Thymus (tissue), 11 donors: ENCODE measurements around the gene ARHGAP12. TPM values are rescaled to one million over a fixed set of nuclear protein-coding genes. Genes with fewer than 3 reads are reported as not detected.
A peak's percentile ranks its signal among the peaks of the same experiment; 100 is the strongest.

Experiments used
- DNase-seq, 9 donors: peaks; one replicate each; pipeline ENCODE4 v3.0.0-alpha.2; 2013; ENCODE audit warnings: low spot score in 9 of 9, low read depth in 6 of 9, missing footprints in 1 of 9
- H3K27ac ChIP-seq, 2 donors: one replicate each; pipeline ENCODE4 v1.5.1; 2013; ENCODE audit warnings: control low read depth in 1 of 2, low read depth in 1 of 2, low read length in 1 of 2, mild to moderate bottlenecking in 1 of 2, moderate library complexity in 1 of 2
- H3K27me3 ChIP-seq, 2 donors: one replicate each; pipeline ENCODE4 v1.5.1; 2013; ENCODE audit warnings: low read length in 1 of 2; ENCODE audit not compliant: control insufficient read depth in 2 of 2, insufficient read depth in 1 of 2
- H3K36me3 ChIP-seq, 2 donors: one replicate each; pipeline ENCODE4 v1.5.1; 2013; ENCODE audit warnings: low read length in 1 of 2, mild to moderate bottlenecking in 1 of 2, moderate library complexity in 1 of 2; ENCODE audit not compliant: control insufficient read depth in 2 of 2, insufficient read depth in 2 of 2
- H3K4me1 ChIP-seq, 2 donors: one replicate each; pipeline ENCODE4 v1.5.1; 2013; ENCODE audit warnings: low read length in 2 of 2; ENCODE audit not compliant: control insufficient read depth in 2 of 2, insufficient read depth in 2 of 2
- H3K4me3 ChIP-seq, 2 donors: one replicate each; pipeline ENCODE4 v1.5.1; 2013; ENCODE audit warnings: low read length in 2 of 2, control low read depth in 1 of 2, mild to moderate bottlenecking in 1 of 2
- H3K9me3 ChIP-seq, 2 donors: one replicate each; pipeline ENCODE4 v1.5.1; 2013; ENCODE audit warnings: low read length in 1 of 2, mild to moderate bottlenecking in 1 of 2; ENCODE audit not compliant: control insufficient read depth in 2 of 2, insufficient read depth in 1 of 2
- WGBS: extraction: QIAGEN DNeasy Blood & Tissue Kit; methylation state at CpG from one replicate; pipeline ENCODE4 v1.1.7; 2013; 5-methylcytosine and 5-hydroxymethylcytosine counted together
- polyA plus RNA-seq: library from polyadenylated mRNA; stranded (reverse); fragments of 200-250 nt; gene quantifications from one replicate; pipeline ENCODE4 v1.2.3, GENCODE V29; 2013
- total RNA-seq: library from RNA; stranded (reverse); fragments of 120-200 nt; gene quantifications from one replicate; pipeline ENCODE4 v1.2.4, GENCODE V29; 2013
- donor health status: healthy.

Gene ARHGAP12
- total and polyA plus RNA-seq, 2 donors = 20.7 to 43.5 TPM

DNA sequence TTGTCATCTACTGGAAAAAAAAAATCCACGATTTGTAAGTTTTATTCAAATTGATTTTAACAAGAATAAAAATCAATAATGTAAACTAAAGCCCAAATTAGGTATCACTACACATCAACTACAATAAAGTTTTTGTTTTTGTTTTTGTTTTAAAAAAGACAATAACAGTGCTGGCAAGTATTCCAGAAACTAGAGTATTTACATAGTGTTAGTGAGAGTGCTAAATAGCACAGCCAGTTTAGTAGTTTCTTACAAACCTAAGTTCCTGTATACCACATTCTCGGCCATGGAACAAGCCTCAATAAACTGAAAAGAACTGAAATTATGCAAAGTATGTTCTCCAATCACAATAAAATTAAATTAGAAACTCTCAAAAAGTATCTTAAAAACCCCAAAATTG is 8.1 kb downstream of the ARHGAP12 start:
- DNase-seq = no peak
- peaks cover 0 to 6% of the 10 kb centered on the region in 2 donors for H3K4me1 ChIP-seq
- WGBS = 97% methylated on average over 2 of the region's 2 CpGs
- H3K27ac ChIP-seq = no peak overlapping the region
- no peaks in the 10 kb centered on the region for H3K36me3 ChIP-seq
- H3K4me3 ChIP-seq = no peak overlapping the region
- no peaks in the 10 kb centered on the region for H3K9me3 ChIP-seq
- no peaks in the 10 kb centered on the region for H3K27me3 ChIP-seq

DNA sequence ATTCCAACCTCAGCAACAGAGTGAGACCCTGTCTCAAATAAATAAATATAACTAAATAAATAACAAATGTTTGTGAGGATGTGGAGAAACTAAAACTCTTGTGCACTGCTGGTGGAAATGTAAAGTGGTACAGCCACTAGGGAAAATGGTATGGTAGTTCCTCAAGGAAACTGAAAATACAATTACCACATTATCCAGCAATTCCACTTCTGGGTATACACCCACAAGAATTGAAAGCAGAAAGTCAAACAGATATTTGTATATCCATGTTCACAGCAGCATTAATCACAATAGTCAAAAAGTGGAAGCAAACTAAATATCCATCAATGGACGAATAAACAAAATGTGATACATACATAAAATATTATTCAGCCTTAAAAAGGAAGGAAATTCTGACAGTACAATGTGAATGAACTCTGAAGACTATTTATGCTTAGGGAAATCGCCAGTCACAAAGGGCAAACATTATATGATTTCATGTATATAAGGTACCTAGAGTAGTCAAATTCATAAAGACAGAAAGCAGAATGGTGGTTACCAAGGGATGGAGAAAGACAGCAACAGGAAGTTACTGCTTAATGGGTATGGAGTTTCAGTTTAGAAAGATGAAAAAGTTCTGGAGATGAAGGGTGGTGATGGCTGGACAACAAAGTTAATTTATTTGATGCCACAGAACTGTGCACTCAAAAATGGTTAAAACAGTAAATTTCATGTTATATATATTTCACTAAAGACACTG is 9.8 kb downstream of the ARHGAP12 start:
- Histone ChIP-seq H3K36me3 (no peaks in the 10 kb centered on the region), H3K27me3 (no peaks in the 10 kb centered on the region), H3K4me3 (no peak overlapping the region), H3K27ac (no peak overlapping the region), H3K4me1 (peaks cover 0 to 6% of the 10 kb centered on the region in 2 donors), H3K9me3 (no peaks in the 10 kb centered on the region)
- peak in 1 of 9 donors; percentile 17 for DNase-seq
- 98% methylated on average over 2 of the region's 2 CpGs for WGBS

DNA sequence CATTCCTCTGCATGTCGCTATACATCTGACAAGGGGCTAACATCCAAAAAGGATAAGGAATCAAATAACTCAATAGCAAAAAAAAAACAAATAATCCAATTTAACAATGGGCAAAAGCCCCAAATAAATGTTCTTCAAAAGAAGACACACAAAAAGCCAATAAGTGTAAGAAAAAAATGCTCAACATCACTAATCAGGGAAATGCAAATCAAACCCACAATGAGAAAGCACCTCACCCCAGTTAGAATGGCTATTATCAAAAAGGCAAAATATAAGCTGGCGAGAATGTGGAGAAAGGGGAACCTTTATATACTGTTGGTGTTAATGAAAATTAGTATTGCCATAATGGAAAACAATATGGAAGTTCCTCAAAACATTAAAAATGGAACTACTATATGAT is 14.3 kb downstream of the ARHGAP12 start:
- Histone ChIP-seq H3K4me1 (peaks cover 0 to 7% of the 10 kb centered on the region in 2 donors), H3K9me3 (no peaks in the 10 kb centered on the region), H3K27me3 (no peaks in the 10 kb centered on the region), H3K36me3 (no peaks in the 10 kb centered on the region), H3K27ac (no peak overlapping the region), H3K4me3 (no peak overlapping the region)
- DNase-seq = no peak
- 97% methylated on average over 2 of the region's 2 CpGs for WGBS

DNA sequence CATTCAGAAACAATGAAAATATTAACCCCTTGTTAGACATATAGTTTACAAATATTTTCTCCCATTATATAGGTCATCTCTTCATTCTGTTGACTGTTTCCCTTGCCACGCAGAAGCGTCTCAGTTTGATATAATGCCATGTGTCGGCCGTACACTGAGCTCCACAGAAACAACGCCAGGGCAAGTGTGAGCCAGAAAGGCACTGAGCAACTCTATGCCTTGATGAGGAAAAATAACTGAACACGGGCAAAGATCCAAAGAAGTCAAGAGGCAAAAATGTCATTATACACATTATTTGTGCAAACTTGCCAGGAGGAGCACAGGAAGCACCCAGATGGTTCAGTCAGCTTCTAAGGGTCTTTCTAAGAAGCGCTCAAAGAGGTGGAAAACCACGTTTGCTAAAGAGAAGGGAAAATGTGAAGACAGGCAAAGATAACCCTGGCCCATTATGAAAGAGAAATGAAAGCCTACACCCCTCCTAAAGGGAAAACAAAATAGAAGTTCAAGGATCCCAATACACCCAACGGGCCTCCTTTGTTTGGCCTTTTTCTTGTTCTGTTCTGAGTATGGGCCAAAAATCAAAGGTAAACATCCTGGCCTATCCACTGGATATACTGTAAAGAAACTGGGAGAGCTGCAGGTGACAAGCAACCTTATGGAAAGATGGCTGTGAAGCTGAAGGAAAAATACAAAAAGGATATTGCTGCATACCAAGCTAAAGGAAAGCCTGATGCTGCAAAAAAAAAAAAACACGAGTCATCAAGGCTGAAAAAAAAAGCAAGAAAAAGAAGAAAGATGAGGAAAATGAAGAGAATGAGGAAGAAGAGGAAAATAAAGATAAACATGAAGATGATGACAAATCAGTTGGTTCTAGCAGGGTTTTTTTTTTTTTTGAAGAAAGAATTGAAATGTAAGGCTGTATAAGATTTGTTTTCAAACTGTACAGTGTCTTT is 15.5 kb downstream of the ARHGAP12 start:
- Histone ChIP-seq H3K27ac (no peak overlapping the region), H3K4me1 (peaks cover 0 to 7% of the 10 kb centered on the region in 2 donors), H3K4me3 (no peak overlapping the region), H3K9me3 (no peaks in the 10 kb centered on the region), H3K36me3 (peaks cover 0 to 3% of the 10 kb centered on the region in 2 donors), H3K27me3 (no peaks in the 10 kb centered on the region)
- DNase-seq = peak in 1 of 9 donors; percentile 26
- WGBS = 69% methylated on average over 10 of the region's 10 CpGs

DNA sequence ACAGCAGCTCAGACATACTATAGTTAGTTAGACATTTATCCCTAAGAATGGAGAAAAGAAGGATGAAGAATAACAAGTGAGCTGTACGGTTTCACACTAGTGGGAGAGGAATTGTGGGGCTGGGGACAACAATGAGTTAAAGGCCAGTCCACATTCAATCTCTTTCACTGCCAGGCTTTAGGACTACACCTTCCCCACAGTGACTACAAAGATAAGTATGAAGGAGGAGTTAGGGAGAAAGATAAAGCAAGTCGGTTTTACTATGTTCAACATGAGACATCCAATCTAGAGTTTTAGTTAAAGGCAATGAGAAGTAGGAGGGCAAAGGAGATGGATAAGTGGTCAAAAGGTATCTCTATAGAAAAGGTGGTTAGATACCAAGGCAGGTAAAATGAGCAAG is 16.3 kb downstream of the ARHGAP12 start:
- Histone ChIP-seq H3K27ac (no peak overlapping the region), H3K27me3 (no peaks in the 10 kb centered on the region), H3K4me1 (peaks cover 0 to 7% of the 10 kb centered on the region in 2 donors), H3K36me3 (peaks cover 2 to 4% of the 10 kb centered on the region in 2 donors), H3K9me3 (no peaks in the 10 kb centered on the region), H3K4me3 (no peak overlapping the region)
- 93% methylated on average over 2 of the region's 2 CpGs for WGBS
- DNase-seq = no peak

DNA sequence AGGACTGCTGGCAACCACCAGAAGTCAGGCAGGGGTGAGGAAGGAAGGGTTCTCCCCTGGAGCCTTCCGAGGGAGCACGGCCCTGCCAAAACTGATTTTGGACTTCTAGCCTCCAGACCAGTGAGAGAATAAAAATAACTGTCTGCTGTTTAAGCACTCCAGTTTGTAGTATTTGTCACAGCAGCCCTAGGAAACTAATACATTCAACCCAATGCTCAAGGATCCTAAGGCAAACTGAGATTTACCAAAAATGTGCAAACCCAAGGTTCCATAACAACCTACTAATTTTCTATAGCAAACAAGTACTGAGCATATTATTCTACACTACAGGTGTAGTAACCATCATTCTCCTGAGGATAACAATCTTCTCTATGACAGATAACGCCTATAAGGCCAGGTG is 18.6 kb downstream of the ARHGAP12 start:
- Histone ChIP-seq H3K9me3 (no peaks in the 10 kb centered on the region), H3K36me3 (peaks cover 4 to 9% of the 10 kb centered on the region in 2 donors), H3K4me3 (no peak overlapping the region), H3K27me3 (no peaks in the 10 kb centered on the region), H3K4me1 (peaks cover 0 to 7% of the 10 kb centered on the region in 2 donors), H3K27ac (no peak overlapping the region)
- no peak for DNase-seq
- over 99% methylated on average over 3 of the region's 3 CpGs for WGBS

DNA sequence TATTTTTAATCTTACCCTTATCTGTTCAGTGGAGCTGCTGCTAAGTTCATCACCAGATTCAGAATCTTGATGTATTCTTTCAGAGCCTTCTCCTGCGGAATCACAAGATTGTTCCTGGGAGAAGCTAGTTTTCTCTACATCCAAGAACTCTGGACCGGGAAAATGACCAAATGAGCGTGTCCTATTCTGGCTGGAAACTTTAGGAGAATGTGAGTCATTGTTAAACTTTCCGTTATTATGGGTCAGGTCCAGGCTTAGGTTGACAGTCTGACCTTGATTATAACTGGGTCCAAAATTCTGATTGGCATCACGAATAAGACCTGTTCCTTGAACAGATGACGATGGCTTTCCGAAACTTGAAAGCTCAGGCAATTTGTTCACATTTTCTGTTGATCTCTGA is 20.5 kb downstream of the ARHGAP12 start:
- Histone ChIP-seq H3K27me3 (no peaks in the 10 kb centered on the region), H3K4me1 (peaks cover 0 to 4% of the 10 kb centered on the region in 2 donors), H3K36me3 (peaks cover 4 to 9% of the 10 kb centered on the region in 2 donors), H3K27ac (no peak overlapping the region), H3K9me3 (no peaks in the 10 kb centered on the region), H3K4me3 (no peak overlapping the region)
- no peak for DNase-seq
- 96% methylated on average over 7 of the region's 7 CpGs for WGBS

DNA sequence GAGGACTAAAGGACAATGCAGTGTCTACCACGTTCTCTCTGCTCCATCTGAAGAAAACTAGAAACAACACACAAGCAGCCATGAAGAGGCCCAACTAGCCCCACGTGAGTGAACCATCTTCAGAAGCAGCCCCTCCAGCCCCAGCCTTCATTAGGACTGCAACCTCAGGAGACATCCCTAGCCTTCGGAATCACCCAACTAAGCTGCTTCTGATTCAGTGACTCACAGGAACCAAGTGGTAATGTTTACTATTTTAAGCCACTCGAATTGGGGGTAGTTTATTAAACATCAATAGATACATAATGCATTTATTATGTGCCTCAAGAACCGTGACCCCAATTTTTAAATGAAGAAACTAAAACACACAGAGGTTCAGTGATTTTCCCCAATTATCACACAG is 22.6 kb downstream of the ARHGAP12 start:
- H3K9me3 ChIP-seq = no peaks in the 10 kb centered on the region
- no peak for DNase-seq
- no peak overlapping the region for H3K4me3 ChIP-seq
- no peaks in the 10 kb centered on the region for H3K4me1 ChIP-seq
- no peaks in the 10 kb centered on the region for H3K27me3 ChIP-seq
- peaks cover 4 to 12% of the 10 kb centered on the region in 2 donors for H3K36me3 ChIP-seq
- H3K27ac ChIP-seq = no peak overlapping the region
- 97% methylated on average over 5 of the region's 5 CpGs for WGBS

DNA sequence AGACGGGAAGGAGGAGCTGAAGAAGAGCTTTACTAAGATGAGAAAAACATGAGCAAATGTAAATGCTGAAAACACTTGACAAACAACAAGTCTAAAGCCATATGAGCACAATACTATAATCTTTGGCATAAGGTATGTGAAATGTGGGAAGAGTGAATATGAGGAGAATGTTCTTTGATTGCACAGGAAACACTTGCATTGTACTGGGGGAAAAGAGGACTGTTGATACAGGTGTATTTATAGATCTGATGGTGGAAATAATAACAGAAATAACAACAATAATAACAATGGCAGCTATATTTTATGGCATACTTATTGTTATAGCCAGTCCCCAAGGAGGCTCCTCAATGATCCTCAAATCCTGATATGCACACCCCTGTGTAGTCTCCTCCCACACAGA is 23.0 kb downstream of the ARHGAP12 start:
- WGBS = 97% methylated on average over 1 of the region's 1 CpG
- H3K9me3 ChIP-seq = no peaks in the 10 kb centered on the region
- H3K27ac ChIP-seq = no peak overlapping the region
- H3K4me3 ChIP-seq = no peak overlapping the region
- no peaks in the 10 kb centered on the region for H3K27me3 ChIP-seq
- no peaks in the 10 kb centered on the region for H3K4me1 ChIP-seq
- DNase-seq = no peak
- peaks cover 4 to 12% of the 10 kb centered on the region in 2 donors for H3K36me3 ChIP-seq
